Activated CD8-positive, alpha-beta T cell treated with anti-CD3 and anti-CD28 coated beads, Interleukin-2, amount 10 ng/mL, durations not matched to agents 7 days and 5 days (primary cell): ENCODE results near the gene RHOG. TPM values are rescaled to one million over a fixed set of nuclear protein-coding genes. Genes with fewer than 3 reads are reported as not detected.
A peak's percentile ranks its signal among the peaks of the same experiment; 100 is the strongest.
"Not testable (repeated sequence)": the region's sequence is repeated elsewhere in the genome, so short reads cannot be mapped to it uniquely, and the experiment has no call there.

ENCODE experiments used
- ATAC-seq: fragments of 150-1000 bp; cut with Tn5 transposase; one replicate; pipeline ENCODE4 v1.10.0; 2021; ENCODE audit warnings: moderate library complexity
- CTCF ChIA-PET: fragments of 350-600 bp; sonication (Branson Sonifier 250); formaldehyde crosslinking; loops from one replicate; lab custom pipeline; 2021; ENCODE audit warnings: antibody characterized with exemption; lab: Charles Lee
- POLR2A ChIA-PET: fragments of 350-600 bp; sonication (Branson Sonifier 250); formaldehyde crosslinking; loops from one replicate; lab custom pipeline; 2021; ENCODE audit warnings: antibody characterized with exemption; lab: Charles Lee
- DNase-seq: peaks from one replicate; pipeline ENCODE4 v3.0.0-alpha.2; 2020
- H3K27ac Mint-ChIP-seq: one replicate; pipeline ENCODE4 v1.8.0; 2021; ENCODE audit warnings: mild to moderate bottlenecking, mixed read lengths
- H3K27me3 Mint-ChIP-seq: one replicate; pipeline ENCODE4 v1.8.0; 2021; ENCODE audit warnings: low read depth, mixed read lengths
- H3K36me3 Mint-ChIP-seq: one replicate; pipeline ENCODE4 v1.8.0; 2021; ENCODE audit warnings: low read depth, mixed read lengths
- H3K4me1 Mint-ChIP-seq: one replicate; pipeline ENCODE4 v1.8.0; 2021; ENCODE audit warnings: low read depth, mixed read lengths
- H3K4me3 Mint-ChIP-seq: one replicate; pipeline ENCODE4 v1.8.0; 2021; ENCODE audit warnings: mild to moderate bottlenecking, mixed read lengths
- H3K9me3 Mint-ChIP-seq: one replicate; pipeline ENCODE4 v1.8.0; 2022; ENCODE audit warnings: mixed read lengths; ENCODE audit not compliant: insufficient read depth
- total RNA-seq, 2 experiments: library from RNA; stranded (reverse); gene quantifications; one replicate each; pipeline ENCODE4 v1.2.3, GENCODE V29; 2021

The RHOG gene
- total RNA-seq, 2 experiments from 2014 or later = 173 to 191 TPM

GRCh38 chr11:3877364-3878257 lies 36.9 kb upstream of the RHOG start:
- Mint-ChIP-seq H3K4me3 (no peak overlapping the region), H3K27ac (no peak overlapping the region), H3K36me3 (peaks cover 10% of the 10 kb centered on the region), H3K27me3 (no peaks in the 10 kb centered on the region), H3K4me1 (peaks cover 68% of the 10 kb centered on the region), H3K9me3 (no peaks in the 10 kb centered on the region)
- ATAC-seq (no peak), DNase-seq (no peak)
- CTCF ChIA-PET = interaction anchor here (1.0 to 3.6 kb wide), 9 partner anchors 9 to 196 kb away, joined by 3 to 27 read pairs (median 6); partner anchors contain the start of gene STIM1
- POLR2A ChIA-PET = interaction anchor here (0.8 to 1.5 kb wide), 2 partner anchors 23 to 36 kb away, joined by 3 to 4 read pairs; partner anchors contain the start of genes RHOG and STIM1

GRCh38 chr11:3876613-3877012 lies 35.9 kb upstream of the RHOG start:
- ATAC-seq = no peak
- Mint-ChIP-seq H3K27me3 (no peaks in the 10 kb centered on the region), H3K4me1 (peaks cover 69% of the 10 kb centered on the region), H3K4me3 (no peak overlapping the region), H3K9me3 (no peaks in the 10 kb centered on the region), H3K27ac (no peak overlapping the region), H3K36me3 (peaks cover 14% of the 10 kb centered on the region)
- ChIA-PET CTCF (interaction anchor here (1.1 to 2.3 kb wide), 4 partner anchors 8 to 197 kb away, joined by 4 to 11 read pairs (median 5); partner anchors contain the start of gene STIM1), POLR2A (no interaction called here)
- DNase-seq = no peak

GRCh38 chr11:3873712-3874349 lies 33.1 kb upstream of the RHOG start:
- no peaks in the 10 kb centered on the region for H3K9me3 Mint-ChIP-seq
- ChIA-PET POLR2A (interaction anchor here (1.2 to 1.3 kb wide), 2 partner anchors 13 to 19 kb away, joined by 3 read pairs; no protein-coding TSS in a partner anchor), CTCF (interaction anchor here (0.9 to 2.4 kb wide), 5 partner anchors 9 to 199 kb away, joined by 3 to 13 read pairs (median 6); partner anchors contain the start of gene STIM1)
- peaks cover 24% of the 10 kb centered on the region for H3K36me3 Mint-ChIP-seq
- H3K27me3 Mint-ChIP-seq = no peaks in the 10 kb centered on the region
- ATAC-seq = no peak
- no peak overlapping the region for H3K27ac Mint-ChIP-seq
- no peak overlapping the region for H3K4me3 Mint-ChIP-seq
- H3K4me1 Mint-ChIP-seq = peaks cover 72% of the 10 kb centered on the region
- no peak for DNase-seq

GRCh38 chr11:3867209-3868091 lies 26.7 kb upstream of the RHOG start:
- Mint-ChIP-seq H3K4me3 (no peak overlapping the region), H3K4me1 (peaks cover 87% of the 10 kb centered on the region), H3K9me3 (no peaks in the 10 kb centered on the region), H3K27me3 (no peaks in the 10 kb centered on the region), H3K27ac (peak overlapping the region; percentile 48), H3K36me3 (peaks cover 40% of the 10 kb centered on the region)
- CTCF ChIA-PET = interaction anchor here (0.9 to 9.5 kb wide), 11 partner anchors 9 to 205 kb away, joined by 3 to 133 read pairs (median 5); partner anchors contain the start of gene STIM1
- POLR2A ChIA-PET = interaction anchor here (0.6 to 1.7 kb wide), 5 partner anchors 12 to 29 kb away, joined by 3 to 12 read pairs (median 4); partner anchors contain the start of gene STIM1
- no peak for ATAC-seq
- DNase-seq = no peak

GRCh38 chr11:3866836-3867208 lies 26.1 kb upstream of the RHOG start:
- DNase-seq (no peak), ATAC-seq (no peak)
- no peaks in the 10 kb centered on the region for H3K27me3 Mint-ChIP-seq
- H3K36me3 Mint-ChIP-seq = peaks cover 42% of the 10 kb centered on the region
- ChIA-PET POLR2A (interaction anchor here (0.6 to 1.7 kb wide), 3 partner anchors 12 to 30 kb away, joined by 3 to 12 read pairs (median 4); partner anchors contain the start of gene STIM1), CTCF (interaction anchor here (1.0 to 9.5 kb wide), 8 partner anchors 8 to 206 kb away, joined by 3 to 133 read pairs (median 5); partner anchors contain the start of gene STIM1)
- H3K9me3 Mint-ChIP-seq = no peaks in the 10 kb centered on the region
- no peak overlapping the region for H3K4me3 Mint-ChIP-seq
- H3K4me1 Mint-ChIP-seq = peaks cover 89% of the 10 kb centered on the region
- H3K27ac Mint-ChIP-seq = peak overlapping the region; percentile 48

DNA sequence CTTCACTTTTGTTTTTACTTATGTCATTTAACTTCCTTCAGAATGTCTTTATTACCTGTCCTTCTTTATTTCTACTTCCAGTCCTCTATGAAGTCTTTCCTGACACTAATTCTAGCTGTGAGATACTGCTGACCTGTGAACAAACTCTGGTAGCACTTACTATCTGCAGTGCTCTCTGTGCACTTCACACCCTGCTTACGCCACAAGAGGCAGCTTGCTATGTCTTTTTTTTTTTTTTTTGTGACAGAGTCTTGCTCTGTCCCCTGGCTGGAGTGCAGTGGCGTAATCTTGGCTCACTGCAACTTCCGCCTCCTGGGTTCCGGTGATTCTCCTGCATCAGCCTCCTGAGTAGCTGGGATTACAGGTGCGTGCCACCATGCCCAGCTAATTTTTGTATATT lies 25.4 kb upstream of the RHOG start:
- Mint-ChIP-seq H3K27me3 (no peaks in the 10 kb centered on the region), H3K9me3 (no peaks in the 10 kb centered on the region), H3K36me3 (peaks cover 43% of the 10 kb centered on the region), H3K4me3 (peak overlapping the region; percentile 42), H3K4me1 (peaks cover 89% of the 10 kb centered on the region), H3K27ac (peak overlapping the region; percentile 77)
- ATAC-seq (no peak), DNase-seq (no peak)
- POLR2A ChIA-PET = interaction anchor here (1.2 to 1.7 kb wide), 2 partner anchors 11 to 30 kb away, joined by 3 to 12 read pairs; partner anchors contain the start of gene STIM1
- CTCF ChIA-PET = interaction anchor here (2.1 to 9.5 kb wide), 5 partner anchors 11 to 207 kb away, joined by 5 to 133 read pairs (median 16); partner anchors contain the start of gene STIM1

DNA sequence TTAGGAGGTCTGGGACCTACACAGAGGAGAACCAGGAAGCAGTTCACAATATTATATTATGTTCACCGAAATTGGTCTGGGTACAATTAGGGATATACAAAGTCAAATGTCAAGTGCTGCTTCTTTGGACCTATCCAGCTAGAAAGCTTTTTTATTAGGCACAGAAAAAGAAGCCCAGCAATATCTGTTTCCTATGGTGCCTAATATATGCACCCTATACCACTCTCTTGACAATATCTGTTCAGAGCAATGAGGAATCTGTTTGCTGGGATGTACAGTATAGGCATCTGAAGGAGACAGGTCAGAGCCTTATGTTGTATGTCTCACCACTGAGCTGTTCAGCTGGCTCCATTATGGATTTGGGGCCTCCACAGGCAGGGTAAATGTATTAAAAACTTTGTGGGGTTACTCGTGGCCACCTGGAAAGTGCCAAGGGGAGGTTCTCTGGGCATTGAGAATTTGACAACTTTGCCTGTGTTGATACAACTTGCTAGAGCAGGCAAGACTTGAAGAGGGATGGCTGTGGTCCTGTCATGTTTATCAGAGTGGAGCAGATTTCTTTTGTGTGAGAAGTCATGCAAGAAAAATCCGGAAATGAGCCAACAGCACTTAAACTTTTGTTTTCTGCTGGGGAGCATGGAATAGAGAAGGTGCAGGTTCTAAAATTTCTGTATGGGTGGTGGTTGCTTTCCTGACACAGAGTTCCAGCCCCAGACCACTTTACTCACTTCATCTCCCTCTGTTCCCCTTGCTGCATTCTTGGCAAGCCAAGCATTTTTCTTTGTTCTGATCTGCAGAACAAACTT lies 24.8 kb upstream of the RHOG start:
- no peak for ATAC-seq
- Mint-ChIP-seq H3K4me3 (peak overlapping the region; percentile 42), H3K9me3 (no peaks in the 10 kb centered on the region), H3K4me1 (peaks cover 88% of the 10 kb centered on the region), H3K36me3 (peaks cover 44% of the 10 kb centered on the region), H3K27ac (peak overlapping the region; percentile 77), H3K27me3 (no peaks in the 10 kb centered on the region)
- DNase-seq = no peak
- ChIA-PET CTCF (interaction anchor here (0.7 to 9.5 kb wide), 6 partner anchors 11 to 207 kb away, joined by 3 to 133 read pairs (median 10); partner anchors contain the start of genes RHOG and STIM1), POLR2A (interaction anchor here (0.7 to 1.1 kb wide), 3 partner anchors 9 to 16 kb away, joined by 3 to 4 read pairs (median 3); partner anchors contain the start of gene STIM1)

GRCh38 chr11:3861683-3862082 lies 20.9 kb upstream of the RHOG start:
- POLR2A ChIA-PET = interaction anchor here (1.0 to 13.5 kb wide), 3 partner anchors 10 to 230 kb away, joined by 3 to 234 read pairs (median 4); partner anchors contain the start of gene RHOG

DNA sequence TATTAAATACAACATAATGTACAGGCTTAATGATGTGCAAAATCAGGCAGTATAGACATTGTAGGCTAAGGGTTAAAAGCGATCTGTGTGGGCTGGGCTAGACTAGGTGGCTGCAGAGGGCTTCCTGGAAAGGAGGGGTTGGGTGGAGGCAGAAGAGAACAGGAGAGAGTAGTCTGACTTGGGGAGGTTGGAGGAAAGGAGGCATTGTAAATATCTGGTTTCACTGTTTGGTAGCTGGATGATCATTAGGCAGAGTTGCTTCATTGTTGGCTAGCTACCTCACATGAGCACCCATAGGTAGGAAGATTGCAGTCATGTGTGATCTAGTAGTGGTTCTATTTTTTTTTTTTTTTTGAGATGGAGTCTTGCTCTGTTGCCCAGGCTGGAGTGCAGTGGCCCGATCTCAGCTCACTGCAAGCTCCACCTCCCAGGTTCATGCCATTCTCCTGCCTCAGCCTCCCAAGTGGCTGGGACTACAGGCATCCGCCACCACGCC lies 20.2 kb upstream of the RHOG start:
- CTCF ChIA-PET = interaction anchor here (0.9 to 19.5 kb wide), 7 partner anchors 8 to 209 kb away, joined by 3 to 630 read pairs (median 6); partner anchors contain the start of gene RHOG
- Mint-ChIP-seq H3K27ac (peak overlapping the region; percentile 84), H3K4me1 (peaks cover 79% of the 10 kb centered on the region), H3K4me3 (peak overlapping the region; percentile 84), H3K36me3 (peaks cover 50% of the 10 kb centered on the region)
- not testable (repeated sequence) for H3K9me3 Mint-ChIP-seq, H3K27me3 Mint-ChIP-seq
- DNase-seq (peak; percentile 69), ATAC-seq (peak; percentile 74)
- POLR2A ChIA-PET = interaction anchor here (0.6 to 13.5 kb wide), 6 partner anchors 10 to 231 kb away, joined by 3 to 234 read pairs (median 3); partner anchors contain the start of gene RHOG

More at GRCh38 chr11:3861683-3862082, 20.9 kb upstream of the RHOG start:
- H3K9me3 Mint-ChIP-seq = no peaks in the 10 kb centered on the region
- H3K27me3 Mint-ChIP-seq = no peaks in the 10 kb centered on the region
- peak overlapping the region; percentile 84 for H3K4me3 Mint-ChIP-seq
- ATAC-seq (peak; percentile 34), DNase-seq (peak; percentile 61)
- peaks cover 86% of the 10 kb centered on the region for H3K4me1 Mint-ChIP-seq
- H3K27ac Mint-ChIP-seq = peak overlapping the region; percentile 84
- CTCF ChIA-PET = interaction anchor here (0.9 to 19.5 kb wide), 6 partner anchors 9 to 208 kb away, joined by 3 to 630 read pairs (median 22); partner anchors contain the start of gene RHOG
- H3K36me3 Mint-ChIP-seq = peaks cover 44% of the 10 kb centered on the region
